Effector CD4-positive, alpha-beta T cell (primary cell): ENCODE measurements around the gene TDO2.
"Not testable (repeated sequence)": the region's sequence is repeated elsewhere in the genome, so short reads cannot be mapped to it uniquely, and the experiment has no call there.

Experiments
- DNase-seq: peaks from one replicate; pipeline ENCODE4 v3.0.0-alpha.2; 2020

The TDO2 gene

GRCh38 chr4:155908187-155909139 is 5.0 kb downstream of the TDO2 start:
- no peak for DNase-seq

- no peak for DNase-seq
Observed at GRCh38 chr4:155909615-155910226, 6.2 kb downstream of the TDO2 start.

GRCh38 chr4:155911905-155912304 is 8.4 kb downstream of the TDO2 start:
- DNase-seq, result no peak

DNA sequence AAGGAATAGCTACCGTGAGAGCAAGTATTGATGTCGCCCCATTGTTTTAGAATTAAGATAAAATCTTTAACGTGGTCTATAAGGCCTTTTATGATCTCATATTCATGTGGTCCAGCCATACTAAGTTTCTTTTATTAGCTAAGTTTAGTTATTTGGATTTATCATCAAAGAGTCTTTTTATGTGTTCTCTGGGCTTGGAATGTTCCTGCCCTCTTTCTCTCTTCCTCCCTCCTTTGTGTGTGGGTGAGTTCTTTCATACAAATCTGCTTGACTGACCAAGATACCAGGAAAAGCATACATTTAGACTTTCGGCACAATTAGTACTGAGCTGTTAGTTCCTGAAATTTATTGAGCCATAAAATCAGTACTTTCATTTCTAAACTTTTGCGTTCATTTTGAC is 11.3 kb downstream of the TDO2 start:
- DNase-seq, result no peak

DNA sequence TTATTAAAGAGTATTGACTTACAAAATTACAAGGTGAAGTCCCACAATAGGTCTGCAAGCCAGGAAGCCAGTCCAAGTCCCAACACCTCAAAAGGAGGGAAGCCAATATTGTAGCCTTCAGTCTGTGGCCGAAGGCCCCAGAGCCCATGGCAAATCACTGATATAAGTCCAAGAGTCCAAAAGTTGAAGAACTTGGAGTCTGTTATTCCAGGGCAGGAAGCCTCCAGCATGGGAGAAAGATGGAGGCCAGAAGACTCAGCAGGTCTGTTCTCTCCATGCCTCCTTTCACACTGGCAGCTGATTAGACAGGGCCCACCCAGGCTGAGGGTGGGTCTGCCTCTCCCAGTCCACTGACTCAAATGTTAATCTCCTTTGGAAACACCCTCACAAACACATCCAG is 18.1 kb downstream of the TDO2 start:
- no peak for DNase-seq

DNA sequence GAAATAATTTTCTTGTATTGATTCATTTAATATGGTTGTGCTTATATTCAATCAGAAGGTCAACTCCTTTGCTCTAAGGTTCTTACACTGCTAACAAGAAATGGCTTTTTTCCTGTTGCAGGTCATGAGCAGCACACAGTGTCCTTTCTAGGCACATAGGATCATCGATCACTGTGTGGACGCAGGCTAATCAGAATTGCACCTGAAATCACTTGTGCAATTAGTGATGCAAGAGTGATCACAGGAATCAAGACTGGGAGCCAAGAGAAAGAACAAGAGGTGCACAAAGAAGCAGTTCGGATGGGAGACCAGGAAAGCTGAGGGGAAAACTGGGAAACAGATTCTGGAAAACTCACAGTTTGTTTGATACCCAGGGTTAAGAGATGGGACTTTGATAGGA is 21.1 kb downstream of the TDO2 start:
- DNase-seq, result no peak

- DNase-seq, result no peak
Observed at GRCh38 chr4:155929833-155930232, 26.3 kb downstream of the TDO2 start.

- no peak for DNase-seq
Observed at GRCh38 chr4:155930330-155930729, 26.8 kb downstream of the TDO2 start.

DNA sequence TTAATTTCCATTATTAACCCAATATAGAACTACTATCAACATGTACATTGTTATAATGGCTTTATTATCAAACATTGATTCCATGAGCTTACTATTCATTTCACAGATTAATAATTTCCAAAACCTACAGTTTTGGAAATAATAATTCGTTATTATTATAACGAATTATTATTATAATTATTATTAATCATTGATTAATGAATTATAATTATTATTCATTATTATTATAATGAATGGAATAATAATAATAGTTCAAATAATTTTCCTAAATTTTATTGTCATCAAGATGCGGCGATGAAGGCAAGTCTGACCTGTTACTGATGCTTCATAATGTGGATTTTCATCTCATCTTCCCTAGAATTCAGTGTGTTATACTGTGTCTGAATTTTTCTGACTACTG is 28.1 kb downstream of the TDO2 start:
- DNase-seq, result no peak

DNA sequence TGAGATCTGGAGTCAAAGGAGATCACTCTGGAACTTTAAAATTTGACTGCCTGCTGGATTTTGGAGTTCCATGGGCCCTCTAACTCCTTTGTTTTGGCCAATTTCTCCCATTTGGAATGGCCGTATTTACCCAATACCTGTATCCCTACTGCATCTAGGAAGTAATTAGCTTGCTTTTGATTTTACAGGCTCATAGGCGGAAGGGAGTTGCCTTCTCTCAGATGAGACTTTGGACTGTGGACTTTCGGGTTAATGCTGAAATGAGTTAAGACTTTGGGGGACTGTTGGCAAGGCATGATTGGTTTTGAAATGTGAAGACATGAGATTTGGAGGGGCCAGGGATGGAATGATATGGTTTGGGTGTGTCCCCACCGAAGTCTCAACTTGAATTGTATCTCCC is 31.1 kb downstream of the TDO2 start:
- DNase-seq, result not testable (repeated sequence)

DNA sequence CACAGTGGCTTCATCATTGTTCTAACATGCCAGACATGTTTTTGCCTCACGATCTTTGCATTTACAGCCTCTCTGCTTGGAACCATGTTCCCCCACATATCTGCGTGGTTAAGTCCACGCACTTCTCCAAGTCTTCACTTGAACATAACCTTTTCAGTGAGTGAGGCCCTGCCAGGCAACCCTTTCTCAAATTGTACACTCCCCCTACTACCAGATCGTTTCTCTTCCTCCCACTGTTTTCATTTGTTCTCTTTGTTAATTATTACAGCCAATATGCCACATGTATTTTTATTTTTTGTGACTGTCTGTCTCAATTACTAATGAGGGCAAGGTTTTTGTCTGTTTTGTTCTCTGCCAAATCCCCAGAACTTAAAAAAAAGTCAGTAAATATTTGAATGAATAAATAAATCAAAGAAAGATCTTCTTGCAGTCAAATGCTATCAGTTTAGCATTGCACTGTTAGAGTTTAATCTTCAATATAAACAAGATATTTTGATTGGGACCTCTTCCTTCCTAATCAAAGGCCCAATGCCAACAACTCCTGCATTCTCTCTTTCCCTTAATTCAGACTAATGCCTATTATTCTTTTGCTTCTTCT is 32.0 kb downstream of the TDO2 start:
- DNase-seq, result no peak

DNA sequence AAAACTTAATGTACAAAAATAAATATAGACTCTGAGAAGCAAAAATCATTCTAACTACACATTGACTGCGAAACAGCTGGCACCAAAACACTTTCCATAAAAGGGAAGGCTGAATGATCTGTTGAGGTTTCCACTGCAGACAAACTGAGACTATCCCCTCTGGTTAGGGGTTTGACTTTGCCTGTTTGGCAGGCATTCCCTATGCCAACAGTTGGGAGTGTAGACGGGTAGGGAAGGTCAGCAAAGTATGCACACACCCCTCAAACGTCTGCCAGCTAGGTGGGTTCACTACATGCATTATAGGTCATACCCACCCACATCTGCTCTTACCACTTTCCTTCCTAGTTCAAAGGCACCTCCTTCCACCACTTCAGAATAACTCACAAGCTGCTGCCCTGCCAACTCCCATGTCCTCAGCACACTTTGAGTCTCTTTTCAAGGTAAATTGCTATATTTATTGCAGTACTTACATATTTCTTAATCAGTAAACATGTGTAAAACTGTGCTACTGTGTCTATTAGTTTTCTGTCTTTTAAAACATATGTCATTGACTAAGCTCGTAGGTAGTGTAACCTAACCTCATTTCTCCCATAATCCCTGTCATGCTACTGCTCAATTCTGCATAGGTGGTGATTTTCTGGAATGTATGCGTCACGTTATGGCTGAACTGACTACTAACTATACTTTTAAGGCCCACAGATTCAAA is 37.7 kb downstream of the TDO2 start:
- no peak for DNase-seq

GRCh38 chr4:155941820-155942219 is 38.3 kb downstream of the TDO2 start:
- no peak for DNase-seq

DNA sequence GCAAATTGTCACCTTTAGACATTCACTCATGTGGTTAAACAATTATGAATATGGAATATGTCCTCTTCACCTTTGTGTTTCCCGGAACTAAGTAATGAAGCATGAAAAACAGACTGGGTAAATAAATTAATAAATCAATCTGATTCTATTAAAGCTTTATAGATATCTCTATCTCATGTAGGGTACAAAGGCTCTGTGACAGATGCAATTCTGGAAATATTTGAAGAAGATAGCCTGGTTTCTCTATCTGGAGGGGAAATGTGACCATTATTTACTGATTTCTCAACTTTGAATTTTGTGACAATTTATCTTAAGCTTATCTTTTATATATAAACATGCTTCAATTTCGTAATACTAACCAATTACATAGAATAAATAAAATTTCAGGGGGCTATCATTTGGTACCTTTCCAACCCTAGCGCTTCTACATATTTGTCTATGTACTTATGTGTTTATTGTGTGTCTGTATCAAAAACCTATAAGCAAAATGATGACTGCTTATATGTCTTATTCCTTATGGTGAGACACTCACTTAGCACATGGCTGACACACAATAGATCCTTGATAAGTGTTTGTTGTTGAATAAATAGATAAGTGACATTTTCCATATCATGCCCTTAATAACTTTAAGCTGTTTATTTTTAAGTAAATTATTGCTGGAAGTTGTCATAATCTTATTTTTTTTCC is 40.3 kb downstream of the TDO2 start:
- DNase-seq, result no peak

GRCh38 chr4:155944516-155944915 is 41.0 kb downstream of the TDO2 start:
- no peak for DNase-seq

GRCh38 chr4:155946486-155946885 is 43.0 kb downstream of the TDO2 start:
- no peak for DNase-seq

DNA sequence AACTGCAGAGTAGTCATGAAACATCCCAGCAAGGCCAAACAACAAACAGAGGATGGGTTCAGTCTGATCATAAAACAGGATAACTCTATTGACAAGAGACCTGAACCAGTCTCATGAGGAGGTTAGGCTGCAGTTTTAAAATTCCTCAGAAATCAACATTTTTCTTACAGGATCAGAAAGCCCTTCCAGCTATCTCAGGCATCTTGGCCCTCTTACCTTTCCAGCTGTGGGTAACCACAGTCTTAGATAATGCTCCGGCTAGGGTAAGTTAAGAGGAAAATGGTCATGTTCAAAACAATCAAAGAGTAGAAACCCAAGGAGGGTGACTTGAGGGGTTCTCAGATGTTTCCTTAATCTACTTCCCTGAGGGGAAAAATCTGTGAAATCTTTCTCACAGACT is 45.0 kb downstream of the TDO2 start:
- DNase-seq, result no peak

- no peak for DNase-seq
Observed at GRCh38 chr4:155950461-155950860, 47.0 kb downstream of the TDO2 start.

DNA sequence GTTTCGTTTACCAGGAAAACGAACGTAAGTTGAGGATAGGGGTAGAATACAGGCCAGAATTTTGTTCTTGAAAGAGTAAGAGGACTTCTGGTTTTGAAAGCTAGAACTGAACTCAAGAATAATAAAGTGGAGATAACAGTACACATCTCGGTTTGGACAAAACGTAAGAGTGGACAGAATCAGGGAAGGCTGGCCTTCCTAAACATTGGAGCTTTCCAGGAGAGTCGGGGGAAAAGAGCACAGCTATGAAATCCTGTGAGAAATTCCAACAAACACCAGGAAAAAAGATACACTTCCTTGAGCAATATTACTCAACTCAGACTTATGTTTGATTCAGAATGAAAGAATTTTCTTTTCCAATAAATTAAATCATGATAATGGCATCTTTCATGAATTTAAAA is 49.0 kb downstream of the TDO2 start:
- no peak for DNase-seq

- DNase-seq, result peak; percentile 43
Observed at GRCh38 chr4:155953151-155954117, 49.9 kb downstream of the TDO2 start, which contains the start of gene CTSO. Gene CTSO, minus strand, starts transcription at chr4:155953866. Its CDS starts 19 bp downstream, at chr4:155953847.

GRCh38 chr4:155954118-155954685 is 50.7 kb downstream of the TDO2 start:
- DNase-seq, result no peak
